ENCODE measurements around the gene BTG4.

Gene BTG4

GRCh38 chr11:111520560-111520959 lies 8.4 kb upstream of the BTG4 start:
- TF ChIP-seq POLR2AphosphoS5 (IDR thresholded peaks at IDR 0.05; ENCODE audit: low read depth, low read length) (no peak), SIN3A (IDR thresholded peaks at IDR 0.05; ENCODE audit: borderline replicate concordance, insufficient read depth, low read length) (no peak), FOXP2 (optimal IDR thresholded peaks at IDR 0.05; ENCODE audit: borderline replicate concordance, extremely low read depth, extremely low read length, insufficient read depth) (no peak), TAF1 (IDR thresholded peaks at IDR 0.05; ENCODE audit: borderline replicate concordance, insufficient read depth, low read length) (no peak)

- TF ChIP-seq REST (IDR thresholded peaks at IDR 0.05; ENCODE audit: insufficient read depth in 1 of 2, low read depth in 2 of 2, low read length in 2 of 2), result no peak
- TF ChIP-seq FOXP2 (optimal IDR thresholded peaks at IDR 0.05; ENCODE audit: borderline replicate concordance, extremely low read depth, extremely low read length, insufficient read depth), result no peak
- TF ChIP-seq TAF1 (IDR thresholded peaks at IDR 0.05; ENCODE audit: borderline replicate concordance, insufficient read depth, low read length), result no peak
- TF ChIP-seq SIN3A (IDR thresholded peaks at IDR 0.05; ENCODE audit: borderline replicate concordance, insufficient read depth, low read length), result no peak
- TF ChIP-seq POLR2AphosphoS5 (IDR thresholded peaks at IDR 0.05; ENCODE audit: low read depth, low read length), result no peak
These were observed 6.5 kb upstream of the BTG4 start for GRCh38 chr11:111518668-111519067.

GRCh38 chr11:111515591-111515990 lies 3.4 kb upstream of the BTG4 start:
- TF ChIP-seq REST (IDR thresholded peaks at IDR 0.05; ENCODE audit: insufficient read depth in 1 of 2, low read depth in 2 of 2, low read length in 2 of 2), result no peak
- TF ChIP-seq TAF1 (IDR thresholded peaks at IDR 0.05; ENCODE audit: borderline replicate concordance, insufficient read depth, low read length), result no peak

GRCh38 chr11:111514216-111515031 lies 2.2 kb upstream of the BTG4 start, which contains the start of gene HOATZ:
Gene HOATZ (plus strand): TSS chr11:111514778. CDS start chr11:111514785, 7 bp downstream.
- TF ChIP-seq REST (IDR thresholded peaks at IDR 0.05; ENCODE audit: insufficient read depth in 1 of 2, low read depth in 2 of 2, low read length in 2 of 2), result no peak
- TF ChIP-seq TAF1 (IDR thresholded peaks at IDR 0.05; ENCODE audit: borderline replicate concordance, insufficient read depth, low read length), result no peak
- no peak for TF ChIP-seq POLR2AphosphoS5 (IDR thresholded peaks at IDR 0.05; ENCODE audit: low read depth, low read length)
- no peak for TF ChIP-seq FOXP2 (optimal IDR thresholded peaks at IDR 0.05; ENCODE audit: borderline replicate concordance, extremely low read depth, extremely low read length, insufficient read depth)
- no peak for TF ChIP-seq SIN3A (IDR thresholded peaks at IDR 0.05; ENCODE audit: borderline replicate concordance, insufficient read depth, low read length)

DNA sequence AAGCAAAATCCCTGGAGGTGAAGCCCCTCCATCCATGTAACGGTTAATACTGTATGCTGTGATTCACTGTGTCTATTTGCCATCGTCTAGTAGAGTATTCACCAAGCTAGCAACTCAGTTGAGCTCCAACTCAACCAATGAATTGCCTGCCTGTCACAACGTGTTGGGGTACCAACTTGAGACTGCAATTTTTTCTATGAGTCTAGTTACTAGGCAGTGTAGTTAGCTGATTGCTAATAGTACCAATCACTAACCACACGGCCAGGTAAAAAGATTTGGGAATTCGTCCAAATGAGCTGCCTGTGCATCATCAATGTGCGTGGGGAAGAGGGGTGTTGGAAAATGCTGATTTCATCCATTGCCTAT lies 1.0 kb upstream of the BTG4 start:
- TF ChIP-seq FOXP2 (optimal IDR thresholded peaks at IDR 0.05; ENCODE audit: borderline replicate concordance, extremely low read depth, extremely low read length, insufficient read depth) (no peak), POLR2AphosphoS5 (IDR thresholded peaks at IDR 0.05; ENCODE audit: low read depth, low read length) (no peak), SIN3A (IDR thresholded peaks at IDR 0.05; ENCODE audit: borderline replicate concordance, insufficient read depth, low read length) (no peak), TAF1 (IDR thresholded peaks at IDR 0.05; ENCODE audit: borderline replicate concordance, insufficient read depth, low read length) (no peak), REST (IDR thresholded peaks at IDR 0.05; ENCODE audit: insufficient read depth in 1 of 2, low read depth in 2 of 2, low read length in 2 of 2) (no peak)

All from PFSK-1 (cell line).